IPS-NIHi7 (cell line): ENCODE measurements around the gene ADORA2A.

Experiments used
- DNase-seq: peaks from one replicate; pipeline ENCODE4 v3.0.0; 2012; ENCODE audit warnings: mixed read lengths; ENCODE audit errors: extremely low spot score

Gene ADORA2A

GRCh38 chr22:24450610-24451009 lies 23.2 kb downstream of the ADORA2A start:
- DNase-seq = no peak

- DNase-seq = no peak
Observed at GRCh38 chr22:24451162-24451561, 23.8 kb downstream of the ADORA2A start.

- DNase-seq = no peak
Observed at GRCh38 chr22:24453853-24454252, 26.5 kb downstream of the ADORA2A start.

GRCh38 chr22:24455039-24455438 lies 27.6 kb downstream of the ADORA2A start:
- DNase-seq = no peak

GRCh38 chr22:24455751-24456426 lies 28.5 kb downstream of the ADORA2A start:
- DNase-seq = no peak

- DNase-seq = no peak
Observed at GRCh38 chr22:24457894-24458420, 30.6 kb downstream of the ADORA2A start.

GRCh38 chr22:24459911-24460310 lies 32.5 kb downstream of the ADORA2A start:
- no peak for DNase-seq

GRCh38 chr22:24460418-24461089 lies 33.2 kb downstream of the ADORA2A start:
- DNase-seq = no peak

- no peak for DNase-seq
Observed at GRCh38 chr22:24463071-24463760, 35.8 kb downstream of the ADORA2A start.

- DNase-seq = no peak
Observed at GRCh38 chr22:24465566-24465965, 38.2 kb downstream of the ADORA2A start.

- DNase-seq = no peak
Observed at GRCh38 chr22:24465975-24466374, 38.6 kb downstream of the ADORA2A start.

- DNase-seq = no peak
Observed at GRCh38 chr22:24466716-24467328, 39.4 kb downstream of the ADORA2A start.

- no peak for DNase-seq
Observed at GRCh38 chr22:24467340-24467739, 39.9 kb downstream of the ADORA2A start.

GRCh38 chr22:24471570-24471969 lies 44.2 kb downstream of the ADORA2A start:
- DNase-seq = no peak

- no peak for DNase-seq
Observed at GRCh38 chr22:24473284-24473683, 45.9 kb downstream of the ADORA2A start.

- DNase-seq = peak; percentile 19
Observed at GRCh38 chr22:24474221-24474620, 46.8 kb downstream of the ADORA2A start.

GRCh38 chr22:24474649-24475255 lies 47.4 kb downstream of the ADORA2A start:
- no peak for DNase-seq

- no peak for DNase-seq
Observed at GRCh38 chr22:24481641-24482040, 54.2 kb downstream of the ADORA2A start.

- no peak for DNase-seq
Observed at GRCh38 chr22:24482575-24482974, 55.2 kb downstream of the ADORA2A start.

GRCh38 chr22:24482998-24483397 lies 55.6 kb downstream of the ADORA2A start:
- no peak for DNase-seq

- no peak for DNase-seq
Observed at GRCh38 chr22:24483976-24484545, 56.7 kb downstream of the ADORA2A start.
